Endothelial cell of coronary artery (primary cell): ENCODE data around the gene MORN3. TPM values are rescaled to one million over a fixed set of nuclear protein-coding genes. Genes with fewer than 3 reads are reported as not detected.

Source experiments
- total RNA-seq: library from RNA; depleted of rRNA; stranded (reverse); fragments of >200 nt; gene quantifications from 2 replicates; pipeline ENCODE4 v1.2.3, GENCODE V29; 2014

Gene MORN3, protein sequence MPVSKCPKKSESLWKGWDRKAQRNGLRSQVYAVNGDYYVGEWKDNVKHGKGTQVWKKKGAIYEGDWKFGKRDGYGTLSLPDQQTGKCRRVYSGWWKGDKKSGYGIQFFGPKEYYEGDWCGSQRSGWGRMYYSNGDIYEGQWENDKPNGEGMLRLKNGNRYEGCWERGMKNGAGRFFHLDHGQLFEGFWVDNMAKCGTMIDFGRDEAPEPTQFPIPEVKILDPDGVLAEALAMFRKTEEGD
- total RNA-seq: 0.28 and 1.1 TPM in 2 replicates

DNA sequence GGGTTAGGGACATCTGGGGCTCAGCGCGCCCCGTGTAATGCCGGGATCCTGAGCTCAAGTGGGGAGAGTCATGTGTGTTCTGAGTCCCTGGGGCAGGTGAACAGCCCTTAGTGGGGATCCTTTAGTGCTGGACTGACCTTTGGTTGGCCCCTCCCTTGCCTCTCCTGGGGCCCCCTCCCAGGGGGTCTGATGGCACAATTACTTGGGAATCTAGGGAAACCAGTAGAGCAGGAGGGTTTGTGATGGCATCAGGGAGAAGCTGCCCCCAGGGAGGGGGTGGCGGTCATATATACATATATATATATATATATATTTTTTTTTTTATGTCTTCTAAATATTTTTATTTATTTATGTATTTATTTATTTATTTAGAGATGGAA lies at the start of gene MORN3:
TSS of gene MORN3 (minus strand) at position 134 of the 380 bp plus-strand sequence. CDS start 171 bp downstream, outside the sequence.

DNA sequence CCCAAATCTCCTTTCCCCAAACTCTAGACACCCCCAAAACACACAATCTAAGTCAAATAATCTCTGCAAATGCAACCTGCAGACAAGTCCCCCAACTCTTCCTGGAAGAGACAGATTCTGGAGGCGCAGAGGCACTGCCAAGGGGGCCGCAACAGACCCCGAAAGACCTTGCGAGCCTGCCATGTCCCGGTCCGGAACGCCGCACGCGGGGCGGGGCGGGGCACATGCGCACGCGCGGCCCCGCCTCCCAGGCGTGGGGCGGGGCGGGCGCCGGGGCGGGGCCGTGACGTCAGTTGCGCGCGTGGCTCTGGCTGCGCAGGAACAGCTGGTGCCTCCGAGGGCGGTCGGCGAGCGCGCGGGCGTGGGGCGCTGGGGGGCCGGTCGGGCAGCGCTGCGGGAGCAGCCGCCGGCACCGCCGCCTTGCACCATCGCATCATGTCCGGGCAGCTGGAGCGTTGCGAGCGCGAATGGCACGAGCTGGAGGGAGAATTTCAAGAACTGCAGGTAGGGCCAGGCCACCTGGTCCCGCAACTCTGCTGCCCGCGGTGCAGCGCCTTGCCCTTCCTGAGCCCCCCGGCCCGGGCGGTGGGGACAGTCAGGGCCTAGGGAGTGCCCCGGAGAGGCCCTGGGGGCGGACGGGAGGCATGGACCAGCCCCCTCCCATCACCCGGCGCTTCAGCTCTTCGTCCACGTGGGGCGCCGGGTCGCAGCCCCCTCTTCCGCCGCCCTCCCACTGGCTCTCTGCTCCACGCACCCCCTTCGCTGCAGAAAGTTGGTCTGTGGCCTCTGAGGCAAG lies 43.2 kb upstream of the MORN3 start, which contains the start of gene TMEM120B:
TSS of gene TMEM120B (plus strand) at position 292 of the 796 bp plus-strand sequence. CDS start at position 436, 144 bp downstream.

DNA sequence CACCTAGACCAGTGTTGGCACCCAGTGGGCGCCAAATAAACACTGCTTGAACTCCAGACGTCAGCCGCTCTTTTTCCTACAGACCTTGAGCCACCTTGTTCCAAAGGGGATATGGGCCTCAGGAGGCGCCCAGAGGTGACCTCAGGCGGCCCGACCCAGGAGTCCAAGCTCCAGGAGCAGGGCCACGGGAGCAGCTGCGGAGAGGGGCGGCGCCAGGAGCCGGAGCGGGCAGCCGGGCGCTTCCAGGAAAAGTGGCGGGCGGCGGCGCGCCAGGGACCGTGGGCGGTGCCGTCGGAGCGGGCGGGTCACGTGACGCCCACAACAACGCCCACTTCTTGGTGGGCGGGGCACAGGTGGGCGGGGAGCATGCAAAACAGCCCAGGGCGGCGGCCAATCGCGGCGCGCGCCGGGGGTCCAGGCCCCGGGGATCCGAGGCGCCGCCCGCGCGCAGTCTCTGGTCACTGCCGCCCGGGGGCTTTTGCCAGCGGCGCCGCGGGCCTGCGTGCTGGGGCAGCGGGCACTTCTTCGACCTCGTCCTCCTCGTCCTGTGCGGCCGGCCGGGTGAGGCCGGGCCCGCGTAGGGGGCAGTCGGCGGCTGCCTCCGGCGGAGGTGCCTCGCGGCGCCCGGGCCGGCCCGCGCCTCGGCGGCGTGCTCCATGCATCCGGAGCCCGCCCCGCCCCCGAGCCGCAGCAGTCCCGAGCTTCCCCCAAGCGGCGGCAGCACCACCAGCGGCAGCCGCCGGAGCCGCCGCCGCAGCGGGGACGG lies 43.2 kb downstream of the MORN3 start, which contains the start of gene ORAI1:
TSS of gene ORAI1 (plus strand) at position 444 of the 766 bp plus-strand sequence.

Other genes starting within 250 kb of the MORN3 start
- gene KDM2B, start 88.6 kb downstream of the MORN3 start, total RNA-seq: 19.4 and 22.1 TPM in 2 replicates
- 13.8 and 14.2 TPM in 2 replicates for gene ORAI1, start 43.1 kb downstream of the MORN3 start, total RNA-seq
- 5.9 and 9.0 TPM in 2 replicates for gene TMEM120B, start 43.1 kb upstream of the MORN3 start, total RNA-seq
- 6.0 and 6.6 TPM in 2 replicates for gene RHOF, start 124.0 kb upstream of the MORN3 start, total RNA-seq
- 1.9 and 2.7 TPM in 2 replicates for gene SETD1B, start 134.4 kb upstream of the MORN3 start, total RNA-seq
- gene HPD, start 189.2 kb upstream of the MORN3 start, total RNA-seq: not detected in 2 replicates
- 126 and 137 TPM in 2 replicates for gene PSMD9, start 219.1 kb upstream of the MORN3 start, total RNA-seq
- 1.1 and 2.7 TPM in 2 replicates for gene CFAP251, start 248.9 kb upstream of the MORN3 start, total RNA-seq